ENCODE results near the gene DPYSL5. TPM values are rescaled to one million over a fixed set of nuclear protein-coding genes. Genes with fewer than 3 reads are reported as not detected.

The DPYSL5 gene
- total and polyA plus RNA-seq, 4 donors, result not detected

DNA sequence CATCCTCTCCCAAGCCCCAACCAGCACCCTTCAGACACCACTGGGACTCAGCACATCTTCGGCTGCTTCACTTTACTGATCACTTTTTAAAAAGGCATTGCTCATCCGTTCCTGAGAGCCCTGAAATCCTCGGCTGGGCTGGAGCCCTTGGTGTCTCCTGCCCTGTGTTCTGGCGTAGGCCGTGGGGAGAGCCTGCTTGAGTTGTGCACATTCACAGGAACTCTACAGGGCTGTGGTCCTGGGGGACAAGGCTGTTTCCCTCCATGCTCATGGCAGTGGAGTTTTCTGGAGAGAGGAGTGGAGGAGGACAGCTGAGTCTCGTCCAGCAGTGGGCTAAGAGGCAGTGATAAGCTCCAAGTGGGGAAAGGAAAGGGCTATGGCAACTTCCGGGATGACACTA is 46.1 kb upstream of the DPYSL5 start:
- Histone ChIP-seq H3K4me3 (ENCODE audit: low read depth in 1 of 3, low read length in 3 of 3) (no peak overlapping the region), H3K9me3 (ENCODE audit: control insufficient read depth in 4 of 4, low read length in 3 of 4) (no peaks in the 10 kb centered on the region), H3K9ac (ENCODE audit: low read depth in 1 of 2, low read length in 2 of 2) (no peak overlapping the region), H3K27me3 (ENCODE audit: control insufficient read depth in 4 of 4, insufficient read depth in 4 of 4, low read length in 3 of 4) (no peaks in the 10 kb centered on the region), H3K36me3 (ENCODE audit: control insufficient read depth in 4 of 4, insufficient read depth in 3 of 4, low read depth in 1 of 4, low read length in 3 of 4) (no peaks in the 10 kb centered on the region), H3K4me1 (ENCODE audit: control insufficient read depth in 4 of 4, insufficient read depth in 4 of 4, low read length in 3 of 4) (no peaks in the 10 kb centered on the region), H3K27ac (ENCODE audit: low read depth in 1 of 2, low read length in 2 of 2) (no peak overlapping the region)
- DNase-seq (ENCODE audit: low spot score), result no peak
- WGBS, result 97% methylated on average over 7 of the region's 7 CpGs
- no peak for TF ChIP-seq HNF4G (IDR thresholded peaks at IDR 0.05)
- no peak for TF ChIP-seq ATF3 (IDR thresholded peaks at IDR 0.05)
- TF ChIP-seq JUND (IDR thresholded peaks at IDR 0.05), result no peak
- TF ChIP-seq, protein P1, sequence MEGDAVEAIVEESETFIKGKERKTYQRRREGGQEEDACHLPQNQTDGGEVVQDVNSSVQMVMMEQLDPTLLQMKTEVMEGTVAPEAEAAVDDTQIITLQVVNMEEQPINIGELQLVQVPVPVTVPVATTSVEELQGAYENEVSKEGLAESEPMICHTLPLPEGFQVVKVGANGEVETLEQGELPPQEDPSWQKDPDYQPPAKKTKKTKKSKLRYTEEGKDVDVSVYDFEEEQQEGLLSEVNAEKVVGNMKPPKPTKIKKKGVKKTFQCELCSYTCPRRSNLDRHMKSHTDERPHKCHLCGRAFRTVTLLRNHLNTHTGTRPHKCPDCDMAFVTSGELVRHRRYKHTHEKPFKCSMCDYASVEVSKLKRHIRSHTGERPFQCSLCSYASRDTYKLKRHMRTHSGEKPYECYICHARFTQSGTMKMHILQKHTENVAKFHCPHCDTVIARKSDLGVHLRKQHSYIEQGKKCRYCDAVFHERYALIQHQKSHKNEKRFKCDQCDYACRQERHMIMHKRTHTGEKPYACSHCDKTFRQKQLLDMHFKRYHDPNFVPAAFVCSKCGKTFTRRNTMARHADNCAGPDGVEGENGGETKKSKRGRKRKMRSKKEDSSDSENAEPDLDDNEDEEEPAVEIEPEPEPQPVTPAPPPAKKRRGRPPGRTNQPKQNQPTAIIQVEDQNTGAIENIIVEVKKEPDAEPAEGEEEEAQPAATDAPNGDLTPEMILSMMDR (IDR thresholded peaks at IDR 0.05; ENCODE audit: low read depth, low read length, missing input control), result no peak
- TF ChIP-seq NR2F2 (IDR thresholded peaks at IDR 0.05), result no peak
- TF ChIP-seq, protein P2, sequence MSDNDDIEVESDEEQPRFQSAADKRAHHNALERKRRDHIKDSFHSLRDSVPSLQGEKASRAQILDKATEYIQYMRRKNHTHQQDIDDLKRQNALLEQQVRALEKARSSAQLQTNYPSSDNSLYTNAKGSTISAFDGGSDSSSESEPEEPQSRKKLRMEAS (IDR thresholded peaks at IDR 0.05), result no peak
- no peak for TF ChIP-seq RXRA (IDR thresholded peaks at IDR 0.05)
- TF ChIP-seq YY1 (IDR thresholded peaks at IDR 0.05), result no peak
- no peak for TF ChIP-seq GABPA (IDR thresholded peaks at IDR 0.05 in 1 of 2, conservative IDR thresholded peaks at IDR 0.05 in 1 of 2)
- no peak for TF ChIP-seq FOXA1 (IDR thresholded peaks at IDR 0.05)
- TF ChIP-seq HNF4A (conservative IDR thresholded peaks at IDR 0.05), result no peak
- TF ChIP-seq FOXA2 (IDR thresholded peaks at IDR 0.05), result no peak
- TF ChIP-seq TAF1 (conservative IDR thresholded peaks at IDR 0.05), result no peak
- no peak for TF ChIP-seq EGR1 (IDR thresholded peaks at IDR 0.05; ENCODE audit: low read depth in 2 of 2)
- TF ChIP-seq REST (IDR thresholded peaks at IDR 0.05), result no peak
- TF ChIP-seq RAD21 (IDR thresholded peaks at IDR 0.05), result no peak
- TF ChIP-seq, protein P3, sequence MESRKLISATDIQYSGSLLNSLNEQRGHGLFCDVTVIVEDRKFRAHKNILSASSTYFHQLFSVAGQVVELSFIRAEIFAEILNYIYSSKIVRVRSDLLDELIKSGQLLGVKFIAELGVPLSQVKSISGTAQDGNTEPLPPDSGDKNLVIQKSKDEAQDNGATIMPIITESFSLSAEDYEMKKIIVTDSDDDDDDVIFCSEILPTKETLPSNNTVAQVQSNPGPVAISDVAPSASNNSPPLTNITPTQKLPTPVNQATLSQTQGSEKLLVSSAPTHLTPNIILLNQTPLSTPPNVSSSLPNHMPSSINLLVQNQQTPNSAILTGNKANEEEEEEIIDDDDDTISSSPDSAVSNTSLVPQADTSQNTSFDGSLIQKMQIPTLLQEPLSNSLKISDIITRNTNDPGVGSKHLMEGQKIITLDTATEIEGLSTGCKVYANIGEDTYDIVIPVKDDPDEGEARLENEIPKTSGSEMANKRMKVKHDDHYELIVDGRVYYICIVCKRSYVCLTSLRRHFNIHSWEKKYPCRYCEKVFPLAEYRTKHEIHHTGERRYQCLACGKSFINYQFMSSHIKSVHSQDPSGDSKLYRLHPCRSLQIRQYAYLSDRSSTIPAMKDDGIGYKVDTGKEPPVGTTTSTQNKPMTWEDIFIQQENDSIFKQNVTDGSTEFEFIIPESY (IDR thresholded peaks at IDR 0.05), result no peak
- TF ChIP-seq SP1 (IDR thresholded peaks at IDR 0.05), result no peak

Measured in liver (tissue), 9 donors.